Measurements from ENCODE around the gene SYNDIG1.

Gene SYNDIG1

DNA sequence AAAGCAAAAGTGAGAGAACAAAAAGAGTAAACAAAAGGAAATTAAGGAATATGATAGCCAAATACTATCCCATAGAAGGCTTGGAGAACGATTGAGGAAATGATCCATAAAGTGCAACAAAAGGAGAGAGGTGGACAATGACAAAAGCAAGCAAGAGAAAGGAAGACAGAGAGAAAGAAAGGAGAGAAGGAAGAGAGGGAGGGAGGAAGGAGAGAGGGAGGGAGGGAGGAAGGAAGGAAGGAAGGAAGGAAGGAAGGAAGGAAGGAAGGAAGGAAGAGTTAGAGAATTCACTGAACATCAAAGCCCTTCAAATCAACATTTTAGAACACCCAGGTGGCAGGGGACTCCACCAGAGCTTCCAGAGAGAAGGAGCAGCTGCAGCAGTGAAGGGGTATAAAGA, 185.0 kb downstream of the SYNDIG1 start:
- DNase-seq (ENCODE audit: low read depth in 2 of 2): no peak

DNA sequence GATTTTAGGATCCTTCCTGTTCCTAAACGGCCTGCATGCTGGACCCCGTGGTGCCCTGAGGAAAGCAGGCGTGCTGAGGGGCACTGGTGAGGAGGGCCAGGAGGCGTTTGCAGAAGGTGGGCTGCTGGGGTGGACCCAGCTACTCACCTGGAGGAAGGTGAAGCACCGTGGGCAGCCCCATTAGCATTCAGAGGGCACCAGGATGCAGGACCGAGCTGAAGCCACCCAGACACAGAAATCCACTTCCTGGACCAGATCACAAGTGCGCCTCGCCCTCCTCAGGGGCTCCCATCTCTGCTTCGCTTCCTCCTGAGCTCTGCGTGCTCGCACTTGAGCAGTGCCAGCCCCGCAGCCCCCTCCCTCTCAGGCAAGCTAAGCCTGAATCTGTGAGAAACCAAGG, 187.0 kb downstream of the SYNDIG1 start:
- DNase-seq (ENCODE audit: low read depth in 2 of 2): no peak

DNA sequence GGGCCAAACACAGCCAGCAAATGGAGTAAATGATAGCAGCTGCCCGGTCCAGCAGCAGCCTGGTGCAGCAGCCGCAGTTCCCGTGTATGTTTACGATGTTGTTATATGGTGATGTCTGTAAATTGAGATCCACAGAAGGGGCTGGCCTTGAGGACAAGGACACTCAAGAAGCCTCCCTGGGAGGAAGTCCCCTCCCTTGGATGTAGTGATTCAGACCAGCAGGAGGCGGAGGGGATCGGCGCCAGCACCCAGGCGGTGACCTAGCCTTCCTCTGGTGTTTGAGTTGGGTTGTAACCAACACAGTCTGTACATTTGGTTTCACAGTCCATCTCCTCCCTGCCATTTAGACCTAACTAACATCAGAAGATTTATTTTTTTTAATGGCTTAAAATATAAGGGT, 187.8 kb downstream of the SYNDIG1 start:
- no peak for DNase-seq (ENCODE audit: low read depth in 2 of 2)

DNA sequence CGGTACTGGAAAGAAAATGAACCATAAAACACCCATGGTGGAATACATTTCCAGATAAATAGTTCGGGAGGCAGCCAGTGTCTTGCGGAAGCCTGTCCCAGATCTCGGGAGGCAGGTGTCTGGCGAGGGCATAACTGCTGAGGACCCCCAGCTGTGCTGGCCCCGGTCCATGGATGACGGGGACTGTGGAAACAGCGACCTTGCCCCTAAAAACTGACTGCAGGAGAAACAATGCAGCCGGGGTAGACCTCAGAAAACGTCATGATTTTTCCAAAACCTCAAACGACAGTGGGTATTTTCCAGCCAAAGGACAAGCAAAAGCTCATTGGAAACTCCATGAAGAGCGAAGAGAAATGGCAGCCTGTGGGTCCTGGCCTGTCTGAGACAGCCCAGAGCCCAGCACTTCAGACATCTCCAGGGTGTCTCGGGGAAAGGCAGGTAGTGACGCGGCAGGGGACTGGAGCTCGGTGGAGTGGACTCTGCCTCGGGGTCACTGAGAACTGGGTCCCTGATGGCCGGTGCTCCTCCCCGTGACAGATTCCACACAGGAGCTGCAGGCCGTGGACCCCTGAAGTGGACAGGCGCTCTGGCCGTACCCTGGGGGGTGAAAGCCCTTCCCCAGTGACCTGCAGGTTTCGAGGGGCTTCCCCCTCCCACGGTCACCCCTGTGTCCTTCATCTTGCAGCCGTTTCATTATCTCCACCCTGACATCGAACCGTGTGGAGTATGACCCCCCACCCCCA, 188.6 kb downstream of the SYNDIG1 start:
- DNase-seq (ENCODE audit: low read depth in 2 of 2): no peak

DNA sequence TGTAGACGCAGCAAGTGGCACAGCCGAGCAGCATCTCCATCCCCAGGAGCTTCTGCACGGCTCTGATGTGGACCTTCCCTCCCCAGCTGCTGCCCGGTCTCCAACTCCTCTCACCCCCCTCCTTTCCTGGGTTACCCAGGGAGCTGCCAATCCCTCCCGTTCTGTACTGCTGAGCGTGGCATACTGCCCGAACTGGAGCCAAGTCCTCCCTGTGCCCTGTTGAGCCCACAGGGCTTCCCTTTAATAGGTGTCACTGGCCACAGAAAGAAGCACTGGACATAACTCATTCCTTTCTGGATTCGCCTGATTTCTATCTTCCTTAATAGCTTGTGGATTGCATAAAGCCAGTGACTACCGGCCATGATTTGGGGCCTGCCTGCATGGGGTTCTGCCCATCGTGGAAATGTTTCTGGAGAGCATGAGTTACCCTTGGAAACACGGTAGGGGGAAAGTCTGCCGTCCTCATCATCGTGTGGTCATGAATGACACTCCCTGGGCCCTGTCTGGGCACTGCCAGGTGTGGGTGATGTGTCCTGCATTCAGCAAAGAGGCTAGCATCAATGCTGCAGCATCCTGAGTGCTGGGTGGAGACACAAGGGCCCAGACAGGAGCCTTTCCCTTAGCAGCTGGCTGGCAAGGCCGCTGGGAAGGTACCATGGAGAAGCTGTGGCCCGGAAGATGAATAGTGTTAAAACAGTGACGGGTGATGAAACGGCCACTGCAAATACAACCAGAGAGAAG, 189.7 kb downstream of the SYNDIG1 start:
- DNase-seq (ENCODE audit: low read depth in 2 of 2): no peak

DNA sequence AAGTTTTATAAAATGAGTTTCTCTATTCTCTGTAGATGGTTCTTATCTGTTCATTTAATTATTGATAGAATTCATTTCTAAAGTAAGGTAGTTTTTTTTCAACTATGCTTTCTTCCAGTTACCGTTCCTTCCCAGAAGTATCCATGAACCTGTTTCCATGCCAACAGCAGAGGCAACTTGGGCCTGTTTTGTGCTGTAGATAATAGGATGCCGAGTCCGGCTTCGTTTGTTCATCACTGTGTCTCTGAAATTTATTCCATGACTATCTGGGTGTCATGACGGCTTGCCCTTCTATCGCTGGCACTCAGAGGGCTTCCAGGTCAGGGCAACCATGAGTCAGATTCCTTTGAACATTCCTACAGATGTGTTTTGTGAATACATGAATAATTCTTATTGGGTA, 190.4 kb downstream of the SYNDIG1 start:
- DNase-seq (ENCODE audit: low read depth in 2 of 2): no peak

DNA sequence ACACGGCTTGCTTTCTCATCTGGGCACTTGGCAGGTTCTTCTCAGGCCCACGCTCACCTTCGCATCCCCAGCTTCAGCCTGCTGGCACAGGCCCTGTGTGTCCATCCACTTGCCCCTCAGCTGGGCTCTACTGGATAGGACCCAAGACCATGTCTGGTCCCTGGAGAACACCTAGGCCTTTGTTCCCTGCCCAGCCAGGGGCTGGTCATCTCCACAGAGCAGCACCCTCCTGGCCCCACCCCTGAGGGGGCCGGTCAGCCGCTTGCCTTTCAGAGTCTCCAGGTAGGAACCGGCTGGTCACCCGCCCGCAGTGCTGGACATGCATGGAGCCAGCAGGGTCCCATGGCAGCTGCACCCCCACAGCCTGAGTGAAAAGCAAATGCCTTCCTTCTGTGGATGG, 191.2 kb downstream of the SYNDIG1 start:
- DNase-seq (ENCODE audit: low read depth in 2 of 2): no peak

DNA sequence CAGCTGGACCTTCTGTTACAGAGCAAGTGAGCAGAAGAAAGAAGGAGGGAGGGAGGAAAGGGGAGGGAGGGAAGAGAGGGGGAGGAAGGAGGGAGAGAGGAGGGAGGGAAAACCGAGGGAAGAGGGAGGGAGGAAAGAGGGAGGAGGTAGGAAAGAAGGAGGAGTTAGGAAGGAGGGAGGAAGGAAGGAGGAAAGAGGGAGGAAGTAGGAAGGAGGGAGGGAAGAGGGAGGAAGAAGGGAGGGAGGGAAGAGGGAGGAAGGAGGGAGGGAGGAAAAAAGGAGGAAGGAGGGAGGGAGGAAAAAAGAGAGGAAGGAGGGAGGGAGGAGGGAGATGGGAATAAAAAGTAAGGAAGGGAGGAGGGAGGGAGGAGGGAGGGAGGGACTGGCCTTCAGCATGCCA, 191.8 kb downstream of the SYNDIG1 start:
- no peak for DNase-seq (ENCODE audit: low read depth in 2 of 2)

DNA sequence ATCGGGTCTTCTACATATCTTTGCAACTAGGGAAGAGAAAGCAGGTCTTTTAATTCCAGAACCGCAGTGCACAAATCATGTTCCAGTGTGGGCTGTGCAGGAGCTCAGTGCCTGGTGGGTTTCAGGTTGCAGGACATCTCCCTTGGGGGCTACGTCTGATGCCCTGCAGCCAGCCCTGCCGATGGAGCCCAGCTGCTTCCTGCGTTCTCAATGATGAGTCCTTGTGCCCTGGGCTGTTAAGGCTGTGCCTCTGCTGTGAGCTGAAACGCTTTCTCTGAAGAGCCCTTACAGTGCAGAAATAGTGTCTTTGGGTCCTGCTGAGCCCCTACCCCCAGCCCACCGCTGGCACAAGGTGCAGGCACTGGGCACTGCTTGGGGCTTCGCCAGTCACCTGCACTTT, 192.9 kb downstream of the SYNDIG1 start:
- no peak for DNase-seq (ENCODE audit: low read depth in 2 of 2)

DNA sequence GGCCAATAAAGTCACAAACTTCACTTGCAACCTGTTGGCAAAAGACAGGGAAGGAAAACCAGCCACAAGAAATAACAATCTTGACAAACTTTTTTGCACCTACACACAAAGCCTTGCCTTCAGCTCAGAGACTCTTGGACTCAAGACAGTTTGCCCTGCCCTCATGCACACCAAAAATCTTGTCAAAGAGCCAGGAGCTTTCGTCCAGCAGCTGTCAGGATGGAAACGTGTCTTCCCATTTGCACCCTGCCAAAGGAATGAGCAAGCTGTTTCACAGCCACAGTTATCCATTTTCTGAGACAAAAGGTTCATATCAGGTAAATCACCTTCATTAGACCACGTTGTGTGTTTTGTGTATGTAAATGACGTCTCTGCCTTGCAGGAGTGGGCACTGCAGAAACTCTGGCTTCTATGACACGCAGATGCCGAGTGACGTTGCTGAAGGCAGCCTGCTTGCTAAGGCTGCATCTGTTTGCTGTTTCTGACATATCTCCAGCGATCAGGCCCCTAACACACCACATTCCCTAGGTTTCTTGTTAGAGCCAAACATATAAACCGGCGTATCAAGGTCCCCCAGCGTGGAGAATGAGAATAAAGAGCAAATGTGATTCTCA, 193.4 kb downstream of the SYNDIG1 start:
- DNase-seq (ENCODE audit: low read depth in 2 of 2): no peak

DNA sequence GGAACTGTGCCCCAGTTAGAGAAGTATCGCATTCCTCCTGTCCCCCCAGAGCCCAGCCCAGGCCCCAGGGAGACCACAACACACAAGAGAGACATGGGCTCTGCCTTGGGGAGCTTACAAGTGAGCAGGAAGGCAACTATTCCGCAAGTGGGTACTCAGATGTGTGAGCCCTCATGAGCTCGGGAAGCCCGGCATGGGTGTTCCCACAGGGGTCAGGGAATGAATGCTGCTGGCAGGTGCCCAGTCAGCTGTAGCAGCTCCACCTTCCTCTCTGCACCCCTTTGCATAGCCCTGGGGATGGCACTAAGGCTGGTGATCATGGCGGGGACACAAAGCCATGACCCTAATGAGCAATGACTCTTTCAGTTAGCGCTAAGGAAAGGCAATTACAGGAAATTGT, 194.1 kb downstream of the SYNDIG1 start:
- no peak for DNase-seq (ENCODE audit: low read depth in 2 of 2)

DNA sequence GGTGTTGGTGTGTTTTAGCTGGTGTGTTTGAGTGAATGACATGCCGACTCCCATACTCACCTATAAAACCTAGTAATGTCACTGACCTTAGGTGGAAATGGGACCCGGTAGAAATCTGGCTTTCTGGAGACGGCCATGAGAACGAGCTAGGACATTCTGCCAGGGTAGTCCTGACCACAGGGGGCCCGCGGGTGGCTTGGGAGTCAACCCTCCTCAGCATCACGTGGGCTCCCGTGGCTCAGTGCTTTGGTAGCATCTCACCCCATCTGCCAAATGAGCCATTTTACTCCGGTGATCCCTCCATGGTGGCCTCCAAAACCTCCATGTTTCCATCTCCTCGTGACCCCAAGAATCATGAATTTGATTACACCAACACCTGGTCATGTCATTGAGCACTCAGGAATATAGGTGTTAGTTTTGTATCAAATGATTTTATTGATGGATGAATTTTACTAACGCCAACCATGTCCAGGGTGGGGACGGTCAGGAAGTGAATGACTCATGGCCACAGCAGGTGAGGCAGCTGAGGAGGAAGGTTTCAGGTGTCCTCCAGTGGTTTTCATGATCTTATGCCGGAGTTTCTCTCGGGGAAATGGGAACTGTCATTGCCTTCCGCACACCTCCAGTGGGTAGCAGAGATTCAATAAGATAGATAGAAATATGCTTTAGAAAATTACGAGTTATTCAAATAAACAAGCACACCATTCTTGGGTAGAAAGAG, 195.0 kb downstream of the SYNDIG1 start:
- no peak for DNase-seq (ENCODE audit: low read depth in 2 of 2)

DNA sequence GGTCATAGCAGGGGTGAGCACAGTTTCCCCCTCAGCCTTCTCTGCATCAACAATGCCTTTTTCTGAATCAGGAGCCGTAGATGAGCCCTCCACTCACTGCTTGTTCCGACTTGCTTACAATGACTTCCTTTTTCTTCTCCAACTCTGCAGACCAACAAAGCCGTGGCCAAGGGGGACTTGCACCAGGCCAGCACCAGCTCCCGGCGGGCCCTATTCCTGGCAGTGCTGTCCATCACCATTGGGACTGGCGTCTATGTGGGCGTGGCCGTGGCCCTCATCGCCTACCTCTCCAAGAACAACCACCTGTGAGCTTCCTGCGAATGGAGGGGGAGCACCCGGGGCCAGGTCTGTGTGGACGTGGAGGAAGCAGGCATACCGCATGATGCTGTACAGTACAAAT, 195.8 kb downstream of the SYNDIG1 start:
- no peak for DNase-seq (ENCODE audit: low read depth in 2 of 2)

DNA sequence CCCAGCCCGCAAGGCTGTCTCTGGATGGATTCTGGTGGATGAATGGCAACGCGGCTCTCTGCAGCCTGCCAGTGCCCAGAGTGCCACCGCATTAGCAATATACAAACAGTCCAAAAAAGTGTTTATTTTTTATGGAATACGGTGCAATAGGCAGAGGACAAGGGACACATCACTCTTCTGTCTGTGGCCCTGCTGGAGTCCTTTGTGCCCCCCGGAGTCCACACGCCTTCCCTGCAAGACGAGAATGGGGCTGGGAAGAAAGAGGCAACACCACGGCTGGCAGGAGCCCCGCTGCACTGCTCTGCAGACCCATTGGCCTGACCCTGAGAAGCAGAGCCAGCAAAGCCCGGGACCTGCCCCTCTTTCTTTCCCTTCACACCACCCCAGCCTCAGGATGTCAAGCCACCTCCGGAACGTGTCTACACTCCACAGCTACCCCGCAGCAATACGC, 196.3 kb downstream of the SYNDIG1 start:
- DNase-seq (ENCODE audit: low read depth in 2 of 2): no peak

DNA sequence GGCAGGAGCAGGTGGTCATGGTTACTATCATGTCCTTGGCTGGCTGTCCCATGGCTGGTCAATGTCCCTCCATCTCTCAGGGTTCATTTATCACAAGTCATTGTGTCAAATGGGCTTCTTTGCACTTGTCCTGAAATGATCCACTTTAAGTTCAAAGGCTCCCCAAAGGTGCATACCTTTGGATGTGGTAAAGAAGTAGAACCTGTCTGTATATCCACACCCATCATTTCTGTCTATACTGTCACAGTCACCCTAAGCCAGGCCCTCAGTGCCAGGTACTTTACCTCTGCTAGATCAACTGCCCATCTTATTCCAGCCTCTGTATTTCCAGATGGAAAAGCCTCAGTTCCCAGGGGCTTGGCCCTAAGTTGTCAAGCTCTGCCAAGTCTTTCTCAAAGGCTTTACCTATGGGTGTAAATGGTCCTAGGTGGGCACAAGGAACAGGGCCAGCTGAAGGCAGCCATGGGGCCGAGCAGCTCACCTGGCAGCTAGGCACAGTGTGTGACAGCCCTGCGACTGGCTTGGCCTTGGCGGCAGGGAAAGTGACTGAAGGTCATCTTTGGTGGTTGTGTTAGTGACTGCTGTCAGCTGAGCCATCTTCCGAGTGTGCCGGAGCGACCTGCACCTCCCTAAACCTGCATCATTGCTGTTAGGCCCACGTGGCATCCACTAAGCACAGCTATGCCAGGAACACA, 198.4 kb downstream of the SYNDIG1 start:
- DNase-seq (ENCODE audit: low read depth in 2 of 2): no peak

DNA sequence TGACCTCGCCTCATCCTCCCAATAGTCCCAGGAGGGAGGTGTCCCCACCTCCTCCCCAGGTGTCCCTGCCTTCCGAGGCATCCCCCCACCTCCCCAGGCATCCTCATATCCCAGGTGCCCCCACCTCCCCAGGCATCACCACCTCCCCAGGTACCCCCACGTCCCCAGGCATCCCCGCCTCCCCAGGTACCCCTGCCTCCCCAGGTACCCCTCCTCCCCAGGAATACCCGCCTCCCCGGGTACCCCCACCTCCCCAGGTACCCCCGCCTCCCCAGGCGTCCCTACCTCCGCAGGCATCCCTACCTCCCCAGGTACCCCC, 198.9 kb downstream of the SYNDIG1 start:
- no peak for DNase-seq (ENCODE audit: low read depth in 2 of 2)

DNA sequence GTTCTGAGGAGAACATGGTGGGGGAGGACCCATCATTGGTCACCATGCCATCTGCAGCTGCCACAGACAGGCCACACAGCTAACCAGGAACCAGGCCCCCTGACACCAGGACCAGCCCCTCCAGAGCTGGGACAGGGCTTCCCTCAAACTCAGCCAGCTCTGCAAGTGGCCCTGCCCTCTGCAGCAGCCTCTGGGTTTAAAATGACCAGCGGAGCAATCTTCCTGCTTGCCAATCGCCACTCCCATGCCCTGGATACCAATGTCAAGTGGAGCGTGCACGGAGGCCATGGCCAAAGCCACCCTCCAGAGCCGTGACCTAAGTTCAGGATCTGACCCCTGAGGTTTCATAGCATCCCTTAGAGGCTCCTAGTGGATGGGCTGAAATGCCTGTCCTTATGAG, 199.4 kb downstream of the SYNDIG1 start:
- DNase-seq (ENCODE audit: low read depth in 2 of 2): no peak

DNA sequence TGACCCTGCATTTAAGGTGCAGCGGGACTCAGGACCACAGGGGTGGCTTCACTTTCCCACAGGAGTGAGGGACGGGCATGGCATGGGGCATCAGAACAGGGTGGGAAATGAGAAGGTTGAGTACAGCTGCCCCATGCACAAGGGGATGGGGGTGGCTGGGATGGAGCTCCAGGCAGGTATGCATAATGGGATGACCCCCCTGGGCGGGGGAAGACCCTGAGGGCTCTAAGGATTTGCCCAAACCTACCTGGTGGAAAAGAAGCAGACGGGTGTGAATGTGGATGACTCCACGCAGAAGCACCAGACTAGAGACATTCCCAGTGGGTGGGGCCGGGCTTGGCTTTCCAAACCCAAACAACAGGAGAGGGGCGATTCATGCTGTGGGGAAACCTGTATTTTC, 200.3 kb downstream of the SYNDIG1 start:
- no peak for DNase-seq (ENCODE audit: low read depth in 2 of 2)

DNA sequence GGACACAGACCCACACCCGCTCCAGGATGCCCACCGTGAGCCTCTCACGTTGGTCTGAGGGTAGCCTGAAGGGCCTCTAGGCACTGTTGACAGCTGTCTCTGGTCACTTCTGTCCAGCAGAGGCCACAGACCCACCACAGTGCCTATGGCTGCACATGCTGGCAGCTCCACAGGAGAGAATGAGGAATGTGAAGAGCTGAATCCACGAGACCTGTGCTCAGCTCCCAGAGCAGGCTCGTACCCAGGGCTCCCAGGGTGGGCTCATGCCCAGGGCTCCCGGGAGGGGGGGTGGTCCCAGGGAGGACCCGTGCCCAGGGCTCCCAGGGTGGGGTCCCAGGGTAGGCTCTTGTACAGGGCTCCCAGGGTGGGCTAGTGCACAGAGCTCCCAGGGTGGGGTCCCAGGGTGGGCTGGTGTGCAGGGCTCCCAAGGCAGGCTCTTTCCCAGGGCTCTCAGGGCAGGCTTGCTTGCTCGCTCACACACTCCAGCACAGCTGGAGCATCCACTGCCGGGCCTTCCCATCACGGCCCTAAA, 201.0 kb downstream of the SYNDIG1 start:
- no peak for DNase-seq (ENCODE audit: low read depth in 2 of 2)

DNA sequence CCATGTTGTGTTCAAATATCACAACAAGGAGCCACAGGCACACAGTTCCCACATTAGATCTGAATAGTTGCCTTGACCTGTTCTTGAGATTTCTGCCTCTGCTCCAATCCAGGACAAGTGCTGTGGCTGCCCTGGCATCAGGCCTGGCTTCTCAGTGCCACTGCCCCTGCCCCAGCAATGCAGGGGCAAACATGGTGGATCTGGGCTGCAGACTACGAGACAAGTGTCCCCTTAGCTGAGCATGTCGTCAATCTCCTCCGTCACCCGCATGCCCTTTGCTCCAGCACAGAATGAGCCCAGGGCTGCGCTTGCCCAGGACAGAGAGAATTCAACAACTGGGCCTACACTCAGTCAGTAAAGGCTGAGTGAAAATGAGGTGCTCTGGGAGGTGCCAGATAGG, 201.6 kb downstream of the SYNDIG1 start:
- DNase-seq (ENCODE audit: low read depth in 2 of 2): no peak

DNA sequence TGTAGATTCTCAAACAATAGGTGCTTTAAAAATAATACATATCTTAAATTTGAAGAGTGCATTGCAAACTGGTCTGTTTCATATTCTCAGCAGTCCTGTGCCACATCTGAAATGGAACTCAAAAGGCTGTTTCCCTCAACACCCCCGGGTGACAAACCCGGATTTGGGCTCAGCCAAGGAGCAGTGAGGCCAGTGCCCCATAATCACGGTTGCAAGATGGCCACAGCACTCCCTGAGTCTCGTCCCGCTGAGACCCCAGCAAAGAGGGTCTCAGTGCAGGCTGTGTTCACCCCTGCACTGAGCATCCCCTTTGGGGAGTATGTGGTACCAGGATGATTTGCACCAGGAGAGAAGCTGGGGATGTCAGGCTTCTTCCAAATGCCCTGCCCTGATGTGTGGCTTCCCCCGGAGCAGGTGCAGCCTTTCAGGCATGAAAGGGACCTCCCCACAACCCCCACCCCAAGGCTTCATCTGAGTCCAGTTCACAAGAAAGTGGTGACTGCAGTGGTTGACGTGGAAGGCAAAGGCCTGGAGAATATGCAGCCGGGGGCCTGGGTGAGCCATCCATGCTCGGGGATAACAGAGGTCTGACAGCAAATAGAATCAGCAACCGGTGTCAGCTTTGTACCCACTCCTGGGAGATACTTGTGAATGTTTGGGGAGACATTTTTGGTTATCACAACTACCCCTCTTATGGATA, 202.9 kb downstream of the SYNDIG1 start:
- no peak for DNase-seq (ENCODE audit: low read depth in 2 of 2)
